ENCODE data around the gene LRRIQ3. TPM values are rescaled to one million over a fixed set of nuclear protein-coding genes. Genes with fewer than 3 reads are reported as not detected.

The LRRIQ3 gene
- polyA plus RNA-seq, 1 donor, result 1.1 TPM

Other genes starting within 250 kb of the LRRIQ3 start
- 19.9 TPM for gene FPGT, start 66 bp upstream of the LRRIQ3 start, polyA plus RNA-seq
- gene TNNI3K, start 37.2 kb upstream of the LRRIQ3 start, polyA plus RNA-seq, result 1.1 TPM

Measured in large intestine (tissue), 1 donor.